Small intestine (tissue), 7 donors: ENCODE results near the gene OSBPL5. TPM values are rescaled to one million over a fixed set of nuclear protein-coding genes. Genes with fewer than 3 reads are reported as not detected.

Experiments
- DNase-seq, 2 donors: peaks; one replicate each; pipeline versions ENCODE4 v3.0.0 to v3.0.0-alpha.2; 2013
- FAIRE-seq: peaks from 2 replicates; lab custom pipeline; 2012; peaks lifted over from hg19 to GRCh38; lab: Jason Lieb, UNC
- H3K27ac ChIP-seq, 3 donors: one replicate each; pipeline ENCODE4 v1.5.1; 2013; ENCODE audit warnings: low read length in 2 of 3, mild to moderate bottlenecking in 2 of 3, control low read depth in 1 of 3, inconsistent platforms in 1 of 3, low read depth in 1 of 3, moderate library complexity in 1 of 3
- H3K27me3 ChIP-seq, 3 donors: one replicate each; pipeline ENCODE4 v1.6.1; 2013; ENCODE audit warnings: low read length in 3 of 3, inconsistent platforms in 1 of 3; ENCODE audit not compliant: control insufficient read depth in 3 of 3, insufficient read depth in 3 of 3
- H3K36me3 ChIP-seq, 3 donors: one replicate each; pipeline ENCODE4 v1.6.1; 2013; ENCODE audit warnings: low read length in 3 of 3, inconsistent platforms in 1 of 3, low read depth in 1 of 3, mild to moderate bottlenecking in 1 of 3, moderate library complexity in 1 of 3; ENCODE audit not compliant: control insufficient read depth in 3 of 3, insufficient read depth in 2 of 3
- H3K4me1 ChIP-seq, 3 donors: one replicate each; pipeline ENCODE4 v1.6.1; 2013; ENCODE audit warnings: low read length in 2 of 3, inconsistent platforms in 1 of 3, low read depth in 1 of 3, mild to moderate bottlenecking in 1 of 3, moderate library complexity in 1 of 3; ENCODE audit not compliant: control insufficient read depth in 3 of 3, insufficient read depth in 2 of 3
- H3K4me3 ChIP-seq, 3 donors: one replicate each; pipeline ENCODE4 v1.5.1; 2013; ENCODE audit warnings: low read length in 3 of 3, control low read depth in 1 of 3, inconsistent platforms in 1 of 3, low read depth in 1 of 3, mild to moderate bottlenecking in 1 of 3, moderate library complexity in 1 of 3
- H3K9me3 ChIP-seq, 2 donors: one replicate each; pipeline ENCODE4 v1.6.1; 2013; ENCODE audit warnings: low read depth in 1 of 2, low read length in 1 of 2; ENCODE audit not compliant: control insufficient read depth in 2 of 2, insufficient read depth in 1 of 2
- WGBS, 3 donors: extraction: QIAGEN DNeasy Blood & Tissue Kit; methylation state at CpG; one replicate each; pipeline ENCODE4 v1.1.7; 2013; 5-methylcytosine and 5-hydroxymethylcytosine counted together
- polyA plus RNA-seq, 4 donors: library from polyadenylated mRNA; stranded (reverse) in 3 of 4; unstranded in 1 of 4; fragments of 200-250 nt in 3 of 4; fragments of 120-200 nt in 1 of 4; gene quantifications; one replicate each; pipeline versions ENCODE4 v1.2.1 to v1.2.3, GENCODE V29; 2013
- donor health status: healthy with polysubstance abuse.
- donor health status: control.
- donor health status: control.
- donor health status: Bipolar disorder and iron deficiency.
- donor health status: healthy.

The OSBPL5 gene
- polyA plus RNA-seq, 4 donors: 1.6 to 16.3 (median 7.9) TPM

GRCh38 chr11:3044004-3044403, 121.1 kb downstream of the OSBPL5 start:
- FAIRE-seq (no peak), DNase-seq (no peak)
- no peaks in the 10 kb centered on the region for H3K27me3 ChIP-seq
- H3K4me1 ChIP-seq: peaks cover 0 to 21% (median 3%) of the 10 kb centered on the region in 3 donors
- peaks cover 2 to 78% (median 5%) of the 10 kb centered on the region in 3 donors for H3K36me3 ChIP-seq
- no peak overlapping the region for H3K27ac ChIP-seq
- 76 to 87% (median 79%) methylated on average over 6 of the region's 6 CpGs for WGBS, 3 donors
- no peaks in the 10 kb centered on the region for H3K9me3 ChIP-seq
- no peak overlapping the region for H3K4me3 ChIP-seq

- DNase-seq (no peak), FAIRE-seq (no peak)
- Histone ChIP-seq H3K4me1 (peaks cover 0 to 21% (median 3%) of the 10 kb centered on the region in 3 donors), H3K27ac (no peak overlapping the region), H3K27me3 (no peaks in the 10 kb centered on the region), H3K4me3 (no peak overlapping the region), H3K9me3 (no peaks in the 10 kb centered on the region), H3K36me3 (peaks cover 5 to 81% (median 5%) of the 10 kb centered on the region in 3 donors)
- 86 to 94% (median 90%) methylated on average over 16 of the region's 16 CpGs for WGBS, 3 donors
These were observed 121.7 kb downstream of the OSBPL5 start for GRCh38 chr11:3043315-3043871.

- Histone ChIP-seq H3K36me3 (peaks cover 8 to 84% (median 8%) of the 10 kb centered on the region in 3 donors), H3K27ac (peak overlapping the region in 1 of 3 donors; percentile 79), H3K27me3 (no peaks in the 10 kb centered on the region), H3K9me3 (no peaks in the 10 kb centered on the region), H3K4me3 (no peak overlapping the region), H3K4me1 (peaks cover 0 to 21% (median 3%) of the 10 kb centered on the region in 3 donors)
- DNase-seq (no peak), FAIRE-seq (no peak)
- WGBS, 3 donors: 77 to 89% (median 78%) methylated on average over 10 to 11 of the region's 11 CpGs
These were observed 122.4 kb downstream of the OSBPL5 start for GRCh38 chr11:3042496-3043314.

GRCh38 chr11:3041699-3042441, 123.2 kb downstream of the OSBPL5 start:
- WGBS, 3 donors: 50 to 79% (median 64%) methylated on average over 17 of the region's 17 CpGs
- no peak for FAIRE-seq
- Histone ChIP-seq H3K27me3 (no peaks in the 10 kb centered on the region), H3K4me1 (peaks cover 0 to 21% (median 3%) of the 10 kb centered on the region in 3 donors), H3K4me3 (no peak overlapping the region), H3K27ac (peak overlapping the region in 2 of 3 donors; percentile 58 to 79), H3K36me3 (peaks cover 8 to 85% (median 8%) of the 10 kb centered on the region in 3 donors), H3K9me3 (no peaks in the 10 kb centered on the region)
- DNase-seq: peak; percentile 51 to 87

- no peak overlapping the region for H3K4me3 ChIP-seq
- no peaks in the 10 kb centered on the region for H3K9me3 ChIP-seq
- H3K36me3 ChIP-seq: peaks cover 8 to 81% (median 14%) of the 10 kb centered on the region in 3 donors
- 92 to 98% (median 95%) methylated on average over 9 of the region's 9 CpGs for WGBS, 3 donors
- no peaks in the 10 kb centered on the region for H3K27me3 ChIP-seq
- no peak for FAIRE-seq
- DNase-seq: no peak
- H3K4me1 ChIP-seq: peaks cover 0 to 21% (median 3%) of the 10 kb centered on the region in 3 donors
- no peak overlapping the region for H3K27ac ChIP-seq
These were observed 124.2 kb downstream of the OSBPL5 start for GRCh38 chr11:3040881-3041280.

- H3K36me3 ChIP-seq: peaks cover 12 to 69% (median 21%) of the 10 kb centered on the region in 3 donors
- 80 to 85% (median 85%) methylated on average over 12 of the region's 12 CpGs for WGBS, 3 donors
These were observed 127.2 kb downstream of the OSBPL5 start for GRCh38 chr11:3037945-3038271.

More at GRCh38 chr11:3037945-3038271, 127.2 kb downstream of the OSBPL5 start:
- Histone ChIP-seq H3K27me3 (no peaks in the 10 kb centered on the region), H3K9me3 (no peaks in the 10 kb centered on the region), H3K4me1 (peaks cover 0 to 16% (median under 1%) of the 10 kb centered on the region in 3 donors), H3K27ac (no peak overlapping the region), H3K4me3 (no peak overlapping the region)
- FAIRE-seq: no peak
- no peak for DNase-seq

Other genes starting within 250 kb of the OSBPL5 start
- 10 to 100 TPM in 3 of 4 donors, 1 to 10 TPM in 1; 5.7 to 55.1 (median 25.2) TPM for gene PHLDA2, start 235.9 kb downstream of the OSBPL5 start, polyA plus RNA-seq
- gene NAP1L4, start 173.0 kb downstream of the OSBPL5 start, polyA plus RNA-seq: 100 to 1,000 TPM in 1 of 4 donors, 10 to 100 TPM in 3; 75.1 to 108 (median 84.6) TPM
- gene CARS1, start 107.9 kb downstream of the OSBPL5 start, polyA plus RNA-seq: 10 to 100 TPM; 36.0 to 69.8 (median 42.9) TPM
- not detected for gene MRGPRG, start 53.5 kb upstream of the OSBPL5 start, polyA plus RNA-seq
- under 1 TPM in 1 of 4 donors, not detected in 3; 0.22 TPM for gene MRGPRE, start 67.1 kb upstream of the OSBPL5 start, polyA plus RNA-seq
- 10 to 100 TPM; 16.2 to 36.6 (median 22.2) TPM for gene ZNF195, start 213.8 kb upstream of the OSBPL5 start, polyA plus RNA-seq